ENCODE data around the gene CAPN1.
"Not testable (repeated sequence)": the region's sequence is repeated elsewhere in the genome, so short reads cannot be mapped to it uniquely, and the experiment has no call there.

The CAPN1 gene

DNA sequence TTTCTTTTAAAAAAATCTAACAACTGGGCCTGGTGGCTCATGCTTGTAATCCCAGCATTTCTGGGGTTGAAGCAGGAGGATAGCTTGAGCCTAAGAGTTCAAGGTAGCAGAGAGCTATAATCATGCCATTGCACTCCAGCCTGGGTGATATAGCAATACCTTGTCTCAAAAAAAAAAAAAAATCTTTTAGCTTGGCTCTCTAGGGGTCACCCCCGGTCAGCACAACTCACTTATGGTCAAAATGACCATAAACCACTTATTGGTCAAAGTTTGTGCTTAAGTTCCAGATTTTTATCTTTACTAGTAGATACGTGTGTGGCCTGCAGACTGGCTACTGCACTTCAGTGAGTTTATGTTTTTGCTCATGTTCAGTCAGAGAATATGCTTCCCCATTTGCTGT is 18.0 kb upstream of the CAPN1 start:
- no peak for DNase-seq

DNA sequence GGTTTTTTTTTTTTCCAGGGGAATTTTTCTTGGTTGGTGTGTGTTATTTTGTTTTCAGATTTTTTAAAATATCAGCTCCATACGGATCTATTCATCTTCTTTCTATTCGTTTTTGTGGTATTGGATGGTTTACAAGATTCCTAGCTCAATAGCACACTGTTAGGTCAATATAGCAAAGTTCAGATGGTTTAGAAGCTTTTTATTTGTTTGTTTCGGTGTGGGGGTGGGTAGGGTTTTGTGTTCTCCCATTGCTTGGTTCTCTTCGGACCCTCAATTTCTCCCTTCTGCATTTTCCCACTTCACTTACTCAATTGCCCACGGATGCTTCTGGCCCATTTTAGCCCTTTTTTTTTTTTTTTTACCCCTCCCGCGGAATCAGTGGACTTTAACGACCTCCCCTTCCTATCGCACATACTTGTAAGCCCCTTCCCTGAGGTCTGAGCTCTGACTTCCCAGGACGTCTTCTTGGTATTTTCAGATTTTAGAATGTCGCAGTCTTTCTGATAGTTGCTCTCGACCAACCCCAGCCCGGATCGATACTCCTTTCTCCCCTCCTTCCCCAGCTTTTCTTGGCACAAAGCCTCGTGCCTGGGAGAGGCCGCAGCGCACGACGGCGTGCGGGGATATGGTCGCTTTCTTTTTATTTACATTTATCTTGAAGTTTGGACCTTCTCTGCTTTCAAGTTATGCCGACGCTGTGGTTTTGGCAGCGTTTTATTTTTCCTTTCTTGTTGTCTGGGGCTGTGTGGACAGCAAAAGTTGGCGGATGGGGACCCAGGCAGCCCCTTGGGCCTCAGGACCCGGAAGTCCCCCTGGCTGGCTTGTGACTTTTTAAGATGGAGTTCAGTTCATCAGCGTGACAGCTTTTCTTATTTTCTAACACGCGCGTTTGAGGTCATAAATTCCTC is 16.1 kb upstream of the CAPN1 start:
- no peak for DNase-seq

DNA sequence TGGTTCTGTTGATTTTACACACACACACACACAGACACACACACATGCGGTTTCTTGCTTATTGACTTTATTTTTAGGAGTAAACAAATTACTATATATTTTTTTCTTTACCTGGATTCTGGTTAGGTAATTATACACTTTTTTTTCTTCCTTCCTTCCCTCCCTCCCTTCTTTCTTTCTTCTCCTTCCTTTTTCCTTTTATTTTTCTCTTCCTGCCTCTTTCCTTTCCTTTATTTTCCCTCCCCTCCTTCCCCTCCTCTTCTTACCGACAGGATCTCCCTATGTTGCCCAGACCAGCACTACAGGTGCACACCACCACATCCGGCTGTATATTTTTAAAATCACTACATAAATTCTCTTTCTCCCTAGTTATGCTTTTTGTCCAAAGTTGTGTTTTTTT is 14.8 kb upstream of the CAPN1 start:
- DNase-seq, result no peak

DNA sequence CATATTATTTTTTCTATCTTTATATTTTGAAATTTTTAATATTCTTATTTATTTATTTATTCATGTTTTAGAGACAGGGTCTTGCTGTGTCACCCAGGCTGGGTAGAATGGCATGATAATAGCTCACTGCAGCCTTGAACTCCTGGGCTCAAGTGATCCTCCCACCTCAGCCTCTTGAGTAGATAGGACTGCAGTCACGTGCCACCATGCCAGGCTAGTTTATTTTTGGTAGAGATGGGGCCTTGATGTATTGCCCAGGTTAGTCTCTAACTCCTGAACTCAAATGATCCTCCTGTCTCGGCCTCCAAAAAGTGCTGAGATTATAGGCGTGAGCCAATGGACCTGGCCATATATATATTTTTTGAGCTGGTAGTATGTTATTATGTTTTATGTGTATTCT is 14.1 kb upstream of the CAPN1 start:
- DNase-seq, result no peak

DNA sequence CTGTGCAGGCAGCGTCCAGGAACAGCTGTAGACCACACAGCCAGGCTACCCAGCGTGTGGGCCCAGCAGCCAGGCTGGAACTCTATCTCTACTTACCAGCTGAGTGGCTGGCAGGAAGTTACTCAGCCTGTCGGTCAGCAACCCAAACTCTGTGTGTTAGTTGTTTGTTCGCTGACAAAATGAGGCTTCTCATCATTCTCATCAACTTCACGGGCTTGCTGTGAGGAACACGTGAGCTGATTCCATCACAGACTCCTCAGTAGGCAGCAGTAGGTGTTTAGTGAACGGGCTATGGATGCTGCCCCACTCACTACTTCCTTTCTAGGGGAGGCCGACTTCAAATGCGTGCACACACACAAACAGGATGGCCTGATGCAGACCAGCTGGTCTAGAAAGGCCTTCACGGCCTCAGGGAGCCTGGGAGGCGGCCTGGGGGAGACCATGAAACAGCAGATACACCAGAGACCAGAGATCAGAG is 12.5 kb upstream of the CAPN1 start:
- DNase-seq, result no peak

DNA sequence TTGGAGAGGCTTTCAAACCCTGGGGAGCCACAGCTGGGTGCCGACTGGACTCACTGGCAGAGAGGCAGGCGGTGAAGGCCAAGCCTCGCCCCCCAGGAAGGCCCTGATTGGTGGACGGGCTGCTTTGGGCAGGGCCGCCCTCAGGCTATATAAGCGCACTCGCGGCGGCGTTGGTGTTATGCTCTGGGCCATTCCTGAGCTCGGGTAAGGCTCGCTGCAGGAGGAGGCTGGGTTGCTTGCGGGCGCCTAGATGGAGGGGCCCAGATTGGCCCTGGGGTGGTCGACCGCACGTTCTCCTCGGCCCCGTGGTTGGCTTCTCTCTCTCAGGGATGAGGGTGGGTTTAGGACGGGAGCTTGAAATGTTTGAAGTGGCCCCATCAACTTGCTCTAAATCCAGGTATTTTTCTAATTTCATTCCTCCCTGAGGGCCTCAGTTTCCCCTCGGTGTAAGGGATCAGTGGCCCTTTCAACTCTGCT is 11.6 kb upstream of the CAPN1 start, which contains the start of gene SPDYC:
Gene SPDYC (plus strand): TSS at position 176 of the 477 bp plus-strand sequence. CDS start 1,125 bp downstream, outside the sequence.
- DNase-seq, result no peak

DNA sequence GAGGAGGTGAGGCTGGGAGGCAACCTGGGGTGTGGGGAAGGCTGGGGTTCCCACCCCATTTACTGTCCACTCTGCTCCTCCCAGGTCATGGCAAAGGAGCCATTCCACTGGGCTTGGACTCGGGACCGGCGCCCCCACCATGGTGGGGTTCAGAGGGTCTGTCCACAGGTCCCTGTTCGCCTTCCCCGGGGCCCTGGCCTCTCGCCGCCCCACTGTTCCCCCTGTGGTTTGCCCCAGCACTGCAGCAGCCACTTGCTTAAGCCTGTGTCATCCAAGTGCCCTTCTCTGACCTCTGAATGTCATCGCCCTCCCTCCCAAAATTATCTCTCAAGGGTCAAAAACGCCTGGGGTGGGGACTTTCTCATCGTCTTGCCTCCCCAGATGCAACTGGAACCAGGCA is 9.1 kb upstream of the CAPN1 start:
- DNase-seq, result no peak

DNA sequence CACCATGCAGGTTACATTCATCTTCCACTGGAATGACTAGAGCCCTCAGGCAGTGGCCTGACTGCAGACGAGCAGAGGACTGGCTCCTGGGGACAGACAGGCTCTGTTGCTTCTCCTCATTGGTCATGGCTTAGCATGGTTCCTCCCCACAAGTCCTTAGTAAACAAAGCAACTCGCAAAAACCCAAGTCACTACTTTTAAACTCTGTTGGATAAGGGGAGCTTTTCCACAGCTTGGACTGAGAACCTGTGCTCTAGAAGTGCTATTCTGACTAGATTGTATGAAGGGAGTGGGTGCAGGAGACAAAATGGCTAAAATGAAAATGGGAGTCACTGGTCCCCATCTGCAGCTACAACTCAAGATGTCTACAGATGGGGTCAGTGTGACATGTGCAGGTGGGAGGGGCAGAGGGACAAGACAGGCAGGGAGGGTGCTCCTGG is 7.1 kb upstream of the CAPN1 start:
- not testable (repeated sequence) for DNase-seq

DNA sequence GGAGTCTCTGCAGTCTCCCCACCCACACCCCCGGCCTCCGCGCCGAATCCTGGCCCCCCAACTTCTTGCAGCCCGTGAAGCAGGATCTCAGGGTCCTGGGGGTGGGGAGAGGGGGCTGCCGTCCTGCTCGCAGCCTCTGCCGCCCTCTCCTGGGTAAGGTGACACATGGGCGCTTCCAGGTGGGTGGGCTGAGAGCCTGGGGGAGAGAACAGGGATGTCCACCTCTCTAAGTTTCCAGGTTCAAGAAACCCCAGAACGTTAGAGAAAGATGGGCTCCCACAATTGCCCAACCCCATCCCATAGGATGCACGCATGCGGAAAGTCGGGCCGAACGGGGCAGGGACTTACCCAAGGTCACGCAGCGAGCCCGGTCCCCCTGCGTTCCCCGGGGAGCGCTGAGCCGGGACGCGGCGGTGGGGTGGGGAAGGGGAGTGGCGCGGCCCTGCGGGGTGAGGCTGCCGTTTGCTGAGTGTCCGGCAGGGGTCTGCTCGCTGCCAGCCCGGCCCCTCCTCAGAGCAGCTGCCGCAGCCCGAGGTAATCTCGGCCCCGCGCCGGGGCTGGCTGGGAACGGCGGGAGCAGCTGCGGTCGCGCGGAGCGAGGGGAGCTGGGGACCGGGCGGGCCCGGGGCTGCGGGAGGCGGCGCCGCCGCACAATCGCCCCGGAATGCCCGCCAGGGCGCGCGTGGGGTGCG is 705 bp upstream of the CAPN1 start:
- peak; percentile 76 for DNase-seq

DNA sequence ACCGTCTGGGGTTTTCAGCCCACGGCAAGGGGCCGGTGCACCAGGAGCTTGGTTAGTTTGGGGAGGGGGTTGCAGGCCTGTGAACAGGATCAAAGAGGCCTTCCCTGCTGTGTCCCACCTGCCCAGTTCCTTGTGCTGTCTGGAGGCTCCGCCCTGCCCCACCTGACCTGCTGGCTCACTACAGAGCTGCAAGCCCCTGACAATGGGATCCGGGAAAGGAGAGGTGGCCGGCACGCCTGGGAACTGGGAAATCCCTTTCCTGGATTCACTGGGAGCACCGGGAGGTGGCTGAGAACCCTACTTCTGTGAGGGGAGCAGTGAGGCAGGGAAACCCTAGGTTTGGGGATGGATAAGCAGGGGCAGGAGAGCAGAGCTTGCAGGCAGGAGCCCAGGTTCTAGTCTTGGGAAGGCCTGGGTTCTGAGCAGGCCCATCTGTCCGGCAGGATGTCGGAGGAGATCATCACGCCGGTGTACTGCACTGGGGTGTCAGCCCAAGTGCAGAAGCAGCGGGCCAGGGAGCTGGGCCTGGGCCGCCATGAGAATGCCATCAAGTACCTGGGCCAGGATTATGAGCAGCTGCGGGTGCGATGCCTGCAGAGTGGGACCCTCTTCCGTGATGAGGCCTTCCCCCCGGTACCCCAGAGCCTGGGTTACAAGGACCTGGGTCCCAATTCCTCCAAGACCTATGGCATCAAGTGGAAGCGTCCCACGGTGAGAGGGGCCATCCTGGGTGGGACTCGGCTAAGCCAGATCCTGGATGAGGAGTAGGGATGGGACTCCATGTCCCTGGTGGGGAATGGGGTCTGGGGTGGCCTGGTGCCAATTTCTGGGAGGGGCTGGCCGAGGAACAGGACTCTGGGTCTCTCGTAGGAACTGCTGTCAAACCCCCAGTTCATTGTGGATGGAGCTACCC is 786 bp downstream of the CAPN1 start:
- DNase-seq, result peak; percentile 32

DNA sequence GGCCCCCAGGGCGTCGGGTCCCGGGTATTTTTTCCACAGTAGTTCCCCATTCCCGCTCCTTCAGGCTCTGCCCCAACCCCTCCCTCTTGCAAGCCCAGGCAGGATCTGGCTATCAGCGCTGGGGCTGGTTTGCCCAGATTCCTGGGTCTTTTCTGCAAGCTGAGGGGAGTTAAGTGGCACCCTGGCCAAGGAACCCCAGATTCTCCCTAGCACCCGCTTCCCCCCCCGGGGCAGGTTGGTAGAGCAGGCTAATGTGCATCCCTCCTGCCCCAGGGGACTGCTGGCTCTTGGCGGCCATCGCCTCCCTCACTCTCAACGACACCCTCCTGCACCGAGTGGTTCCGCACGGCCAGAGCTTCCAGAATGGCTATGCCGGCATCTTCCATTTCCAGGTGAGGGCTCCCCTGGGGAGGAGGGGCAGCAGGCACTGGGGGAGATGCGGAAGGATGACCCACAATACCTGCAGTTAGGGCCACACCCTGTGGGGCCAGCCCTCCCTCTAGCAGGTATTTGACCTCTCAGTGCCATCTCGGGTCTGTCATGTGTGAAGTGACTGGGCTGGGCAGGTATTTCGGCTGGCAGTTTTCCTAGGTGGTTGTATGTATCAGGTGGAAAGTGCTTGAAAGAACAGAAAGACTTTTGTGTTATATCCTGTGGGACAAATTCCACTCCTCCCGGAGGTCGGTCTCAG is 1.6 kb downstream of the CAPN1 start:
- no peak for DNase-seq

DNA sequence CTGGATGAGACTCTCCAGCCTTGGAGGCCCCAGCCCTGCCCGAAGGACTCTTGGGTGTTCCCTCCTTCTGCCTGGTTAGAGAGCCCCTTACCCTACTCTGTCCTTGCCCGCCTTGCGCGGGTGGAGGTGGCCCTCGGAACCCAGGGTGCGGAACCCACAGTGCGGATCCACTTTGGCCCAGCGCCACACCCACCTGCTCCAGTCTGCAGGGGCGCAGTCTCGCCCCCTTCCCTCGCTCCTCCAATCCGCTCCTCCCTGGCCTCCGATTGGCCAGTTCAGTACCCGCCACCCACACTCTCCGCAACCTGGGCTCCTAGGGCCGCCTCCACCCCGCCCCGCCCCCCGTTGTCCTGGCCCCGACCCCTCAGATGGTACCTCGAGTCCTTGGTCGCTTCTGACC is 2.4 kb downstream of the CAPN1 start:
- no peak for DNase-seq

DNA sequence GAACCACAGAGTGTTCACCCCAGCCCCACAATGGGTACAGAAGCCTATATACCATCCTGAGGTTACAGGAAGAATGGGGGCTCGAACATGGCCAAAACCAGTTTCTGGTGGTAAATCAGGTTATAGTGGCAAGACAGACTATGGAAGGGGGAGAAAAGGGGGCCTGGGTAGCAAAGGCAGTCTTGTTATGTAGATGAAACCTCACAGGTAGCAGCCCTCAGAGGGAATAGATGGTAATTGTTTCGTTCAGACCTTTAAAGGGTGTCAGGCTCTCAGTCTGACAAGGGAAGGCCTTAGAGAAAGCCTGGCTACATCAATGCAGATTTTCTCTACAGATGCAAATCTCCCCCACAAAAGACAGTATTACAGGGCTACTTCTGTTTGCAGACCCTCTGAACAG is 3.4 kb downstream of the CAPN1 start:
- no peak for DNase-seq

DNA sequence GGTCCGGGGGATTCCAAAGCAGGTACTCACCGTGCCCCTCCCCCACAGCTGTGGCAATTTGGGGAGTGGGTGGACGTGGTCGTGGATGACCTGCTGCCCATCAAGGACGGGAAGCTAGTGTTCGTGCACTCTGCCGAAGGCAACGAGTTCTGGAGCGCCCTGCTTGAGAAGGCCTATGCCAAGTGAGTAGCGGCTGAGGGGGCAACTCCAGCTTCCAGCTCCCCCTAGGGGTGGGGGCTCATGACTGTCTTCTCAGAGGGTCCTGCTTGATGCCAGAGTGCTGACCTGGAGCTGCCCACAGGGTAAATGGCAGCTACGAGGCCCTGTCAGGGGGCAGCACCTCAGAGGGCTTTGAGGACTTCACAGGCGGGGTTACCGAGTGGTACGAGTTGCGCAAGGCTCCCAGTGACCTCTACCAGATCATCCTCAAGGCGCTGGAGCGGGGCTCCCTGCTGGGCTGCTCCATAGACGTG is 4.2 kb downstream of the CAPN1 start:
- no peak for DNase-seq

DNA sequence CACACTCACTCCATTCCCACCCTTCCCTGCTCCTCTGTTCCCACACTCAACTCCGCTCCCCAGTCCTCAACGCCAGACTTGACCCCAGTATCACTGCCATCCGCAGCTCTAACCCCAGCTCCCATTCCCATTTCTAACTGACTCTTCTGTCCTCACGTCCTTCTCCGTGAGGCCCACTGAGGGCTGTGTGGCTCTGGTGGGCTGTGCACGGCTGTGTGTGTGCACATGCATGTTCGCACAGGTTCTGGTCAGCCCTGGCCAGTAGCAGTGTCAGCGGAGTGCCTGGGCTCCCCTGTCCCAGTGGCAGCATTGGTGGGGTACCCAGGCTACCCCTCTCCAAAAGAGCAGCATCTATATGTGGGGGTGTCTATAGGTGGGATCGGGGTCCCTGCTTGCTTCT is 5.0 kb downstream of the CAPN1 start:
- DNase-seq, result no peak

DNA sequence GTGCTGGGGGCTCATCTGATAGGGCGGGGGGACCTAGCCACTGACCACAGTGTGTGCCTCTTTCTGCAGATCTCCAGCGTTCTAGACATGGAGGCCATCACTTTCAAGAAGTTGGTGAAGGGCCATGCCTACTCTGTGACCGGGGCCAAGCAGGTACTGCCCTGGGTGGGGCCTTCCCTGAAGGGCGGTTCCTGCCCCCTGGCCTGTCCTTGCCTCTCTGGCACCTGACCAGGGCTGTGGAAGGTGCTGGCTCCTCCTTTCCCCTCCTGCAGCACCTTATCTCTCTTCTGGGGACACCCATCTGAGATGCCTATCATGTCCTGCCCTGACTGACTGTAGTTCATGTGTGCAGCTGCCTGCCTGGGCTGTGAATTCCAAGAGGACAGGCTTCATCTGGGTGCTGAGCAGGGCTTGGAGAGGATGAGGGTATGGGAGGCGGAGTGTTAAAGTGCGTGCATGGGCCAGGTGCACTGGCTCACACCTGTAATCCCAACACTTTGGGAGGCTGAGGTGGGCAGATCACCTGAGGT is 5.5 kb downstream of the CAPN1 start:
- DNase-seq, result no peak

DNA sequence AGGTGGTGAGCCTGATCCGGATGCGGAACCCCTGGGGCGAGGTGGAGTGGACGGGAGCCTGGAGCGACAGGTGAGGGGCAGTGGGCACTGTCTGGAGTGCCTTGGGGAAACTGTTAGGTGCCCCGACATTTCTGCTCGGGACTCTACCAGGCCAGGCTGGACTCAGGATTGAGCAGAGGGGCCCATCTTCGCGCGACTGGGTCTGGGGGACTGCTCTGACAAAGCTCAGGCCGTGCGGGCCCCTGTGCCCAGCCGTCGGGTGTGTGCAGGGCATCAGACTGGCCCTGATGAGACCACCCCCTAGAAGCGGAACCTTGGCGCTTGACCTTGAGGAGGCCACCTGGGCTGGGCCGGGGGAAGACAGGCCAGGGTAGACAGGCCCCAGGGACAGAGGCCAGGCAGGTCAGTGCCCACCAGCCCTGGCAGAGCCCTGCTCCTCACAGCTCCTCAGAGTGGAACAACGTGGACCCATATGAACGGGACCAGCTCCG is 6.3 kb downstream of the CAPN1 start:
- no peak for DNase-seq

DNA sequence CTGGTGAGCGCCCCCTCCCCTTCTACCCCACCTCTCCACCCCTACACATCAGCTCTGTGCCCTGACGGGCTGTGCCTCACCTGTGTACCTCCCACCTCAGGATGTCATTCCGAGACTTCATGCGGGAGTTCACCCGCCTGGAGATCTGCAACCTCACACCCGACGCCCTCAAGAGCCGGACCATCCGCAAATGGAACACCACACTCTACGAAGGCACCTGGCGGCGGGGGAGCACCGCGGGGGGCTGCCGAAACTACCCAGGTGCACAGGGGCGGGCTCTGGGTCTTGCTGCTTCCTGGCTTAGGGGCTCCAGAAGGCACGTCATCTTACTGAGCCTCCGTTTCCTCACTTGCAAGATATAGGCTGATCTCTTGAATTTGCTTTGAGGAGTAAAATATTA is 6.8 kb downstream of the CAPN1 start:
- no peak for DNase-seq

DNA sequence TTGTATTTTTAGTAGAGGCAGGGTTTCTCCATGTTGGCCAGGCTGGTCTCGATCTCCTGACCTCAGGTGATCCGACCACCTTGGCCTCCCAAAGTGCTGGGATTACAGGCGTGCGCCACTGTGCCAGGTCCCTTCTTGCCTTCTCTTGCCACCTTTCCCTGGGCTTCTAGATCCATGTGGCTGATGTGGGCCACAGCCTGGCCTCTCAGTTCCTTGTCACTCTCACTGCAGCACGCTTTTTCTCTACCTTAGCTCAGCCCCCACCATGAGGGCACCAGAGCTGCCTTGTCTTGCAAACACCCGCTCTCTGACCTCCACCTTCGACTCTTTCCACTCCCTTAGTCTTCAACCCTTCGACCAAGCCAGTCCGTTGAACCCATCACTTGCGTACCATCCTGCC is 7.5 kb downstream of the CAPN1 start:
- no peak for DNase-seq

DNA sequence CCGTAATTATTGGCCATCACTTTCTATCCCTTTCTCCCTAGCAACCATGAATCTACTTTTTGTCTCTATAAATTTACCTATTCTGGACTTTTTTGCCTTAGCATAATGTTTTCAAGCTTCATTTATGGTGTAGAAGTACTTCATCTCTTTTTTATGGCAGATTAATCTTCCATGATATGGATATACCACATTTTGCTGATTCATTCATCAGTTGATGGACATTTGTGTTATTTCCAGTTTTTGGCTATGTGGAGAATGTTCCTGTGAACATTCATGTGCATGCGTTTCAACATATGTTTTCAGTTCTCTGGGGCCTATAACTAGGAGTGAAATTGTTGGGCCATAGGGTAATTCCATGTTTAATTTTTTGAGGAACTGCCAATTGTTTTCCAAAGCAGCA is 12.8 kb downstream of the CAPN1 start:
- no peak for DNase-seq

DNA sequence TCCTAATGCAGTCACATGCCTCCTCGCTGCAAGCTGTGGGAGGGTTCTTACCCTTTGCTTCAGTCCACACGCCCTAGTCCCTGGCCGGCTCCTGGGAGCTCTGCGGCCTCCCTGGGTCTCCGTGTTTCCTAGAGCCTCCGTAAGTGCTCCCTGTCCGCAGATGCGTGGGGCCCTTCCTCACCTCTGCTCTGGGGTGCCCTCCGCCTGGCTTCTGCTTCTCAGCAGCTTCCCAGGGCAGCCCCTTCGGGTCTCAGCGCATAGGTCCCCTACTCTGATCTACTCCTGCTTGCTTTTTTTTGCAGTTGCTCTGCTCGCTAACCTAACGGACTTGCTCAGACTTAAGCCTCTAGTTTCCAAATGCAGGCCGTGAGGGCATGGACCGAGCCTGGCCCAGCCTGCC is 22.4 kb downstream of the CAPN1 start:
- no peak for DNase-seq

Measured in activated CD4-positive, alpha-beta T cell treated with anti-CD3 and anti-CD28 coated beads for 48 hours (primary cell).